Stimulated activated CD4-positive, alpha-beta T cell treated with anti-CD3 and anti-CD28 coated beads, TNF-alpha, amount 100 ng/mL, for 4 hours (primary cell): ENCODE results near the gene LYZL4.

Experiments used
- DNase-seq, 3 experiments: peaks; one replicate each; pipeline ENCODE4 v3.0.0-alpha.2; 2020; ENCODE audit warnings: low read depth in 3 of 3

The LYZL4 gene

GRCh38 chr3:42428830-42429229, 18.4 kb upstream of the LYZL4 start:
- no peak for DNase-seq

- DNase-seq: no peak
These were observed 15.5 kb upstream of the LYZL4 start for GRCh38 chr3:42425736-42426407.

GRCh38 chr3:42424911-42425310, 14.5 kb upstream of the LYZL4 start:
- DNase-seq: no peak

GRCh38 chr3:42421818-42422796, 11.7 kb upstream of the LYZL4 start:
- no peak for DNase-seq

DNA sequence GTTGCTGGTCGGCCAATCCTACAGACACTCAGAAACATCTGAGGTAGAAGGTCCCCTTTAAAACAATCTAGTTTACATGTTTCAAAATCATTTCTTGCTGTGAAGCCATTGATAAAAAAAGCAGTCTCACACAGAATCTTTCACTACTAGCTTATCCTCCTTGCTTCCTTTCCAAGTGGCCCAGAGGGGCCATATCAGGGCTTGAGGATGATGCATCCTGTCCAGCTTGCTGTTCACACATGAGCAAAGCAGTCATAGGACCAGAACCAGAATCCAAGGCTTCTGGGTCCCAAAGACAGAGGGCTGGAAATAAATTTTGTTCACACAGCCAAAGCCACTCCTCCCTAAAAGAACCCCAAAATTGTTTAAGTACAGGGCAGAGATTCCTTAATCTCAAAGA, 9.2 kb upstream of the LYZL4 start:
- DNase-seq: no peak

GRCh38 chr3:42412526-42413155, 2.2 kb upstream of the LYZL4 start:
- no peak for DNase-seq

DNA sequence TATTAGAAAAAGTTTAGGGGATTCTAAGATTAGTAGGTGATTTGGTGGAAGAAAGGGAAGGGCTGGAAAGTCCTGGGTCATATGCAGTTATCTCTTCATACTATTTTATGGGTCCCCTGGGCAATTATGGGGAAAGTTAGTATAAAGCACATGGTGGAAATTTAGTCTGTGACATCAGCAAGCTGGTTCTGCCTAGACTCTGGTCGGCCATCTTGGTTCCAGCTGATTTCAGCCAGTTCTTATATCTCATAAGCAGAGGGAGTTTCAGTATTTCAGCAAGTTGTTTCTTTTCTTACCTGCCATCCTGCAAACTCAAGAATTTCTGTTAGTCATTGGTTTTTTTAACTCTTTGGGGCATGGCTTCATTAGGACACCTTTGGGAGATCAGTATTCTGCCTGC, 1.0 kb upstream of the LYZL4 start:
- DNase-seq: no peak

DNA sequence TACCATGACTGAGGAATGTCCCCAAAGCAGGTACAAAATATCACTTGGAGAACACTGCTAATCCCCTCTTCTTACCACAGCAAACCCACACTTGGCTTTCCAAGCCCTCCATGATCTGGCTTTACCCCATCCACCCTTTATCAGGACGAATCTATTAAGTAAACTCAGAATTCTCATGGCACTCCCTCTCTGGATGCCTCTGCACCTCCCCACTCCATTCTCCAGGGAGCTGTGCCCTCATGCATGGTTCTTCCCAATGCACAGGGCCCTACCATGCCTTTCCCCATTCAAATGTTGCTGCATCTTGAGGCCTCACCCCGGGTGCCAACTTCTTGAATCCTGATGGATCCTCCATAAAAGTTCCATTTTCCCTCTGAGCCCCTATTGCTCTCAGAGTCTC, 2.3 kb downstream of the LYZL4 start:
- DNase-seq: no peak

DNA sequence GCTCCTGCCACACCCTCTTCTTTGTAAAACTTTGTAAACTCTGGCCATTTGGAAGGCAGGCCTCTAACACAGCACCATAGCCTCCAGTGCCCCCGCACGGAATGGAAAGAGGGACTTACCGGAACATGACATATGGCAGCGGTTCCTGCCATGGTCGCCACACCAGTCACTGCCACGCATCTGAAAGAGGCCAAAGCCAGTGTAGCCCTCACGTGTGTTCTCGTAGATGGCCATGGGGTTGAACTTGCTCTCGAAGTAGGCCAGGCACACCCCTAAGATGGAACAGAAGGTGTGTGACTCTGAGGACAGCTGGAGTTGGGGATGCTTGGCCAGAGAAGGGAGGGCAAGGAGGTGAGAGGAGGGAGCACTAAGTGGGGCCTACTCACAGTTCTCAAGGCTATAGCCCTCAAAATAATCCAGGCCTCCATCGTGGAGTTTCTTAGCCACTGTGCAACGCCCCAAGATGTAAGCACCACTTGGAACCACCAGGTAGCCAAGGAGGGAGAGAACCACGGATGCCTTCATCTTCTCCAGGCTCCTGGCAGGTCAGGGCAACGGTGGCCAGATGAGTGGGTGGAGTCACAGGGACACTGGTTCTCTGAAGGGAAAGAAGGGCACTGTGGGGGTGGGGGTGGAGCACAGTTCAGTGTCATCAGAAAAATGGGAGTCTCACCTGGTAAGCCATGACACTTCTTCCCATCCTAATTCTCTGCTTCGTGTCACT, 3.5 kb downstream of the LYZL4 start:
- no peak for DNase-seq

DNA sequence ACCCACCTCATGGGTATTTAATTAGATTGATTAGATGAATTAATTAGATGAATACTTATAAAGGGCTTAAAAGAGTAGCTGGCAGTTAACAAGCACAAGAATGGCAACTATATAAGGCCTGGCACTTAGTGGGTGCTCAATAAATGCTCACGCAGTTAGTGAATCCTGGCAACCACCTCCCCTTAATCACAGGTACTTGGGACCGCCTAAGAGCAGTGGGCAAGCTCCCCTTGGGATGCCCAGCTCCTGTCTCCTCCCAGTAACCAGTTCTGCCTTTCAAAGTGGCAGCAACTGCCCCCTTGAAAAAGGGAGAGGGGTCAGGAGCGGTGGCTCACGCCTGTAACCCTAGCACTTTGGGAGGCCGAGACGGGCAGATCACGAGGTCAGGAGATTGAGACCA, 4.6 kb downstream of the LYZL4 start:
- DNase-seq: no peak

DNA sequence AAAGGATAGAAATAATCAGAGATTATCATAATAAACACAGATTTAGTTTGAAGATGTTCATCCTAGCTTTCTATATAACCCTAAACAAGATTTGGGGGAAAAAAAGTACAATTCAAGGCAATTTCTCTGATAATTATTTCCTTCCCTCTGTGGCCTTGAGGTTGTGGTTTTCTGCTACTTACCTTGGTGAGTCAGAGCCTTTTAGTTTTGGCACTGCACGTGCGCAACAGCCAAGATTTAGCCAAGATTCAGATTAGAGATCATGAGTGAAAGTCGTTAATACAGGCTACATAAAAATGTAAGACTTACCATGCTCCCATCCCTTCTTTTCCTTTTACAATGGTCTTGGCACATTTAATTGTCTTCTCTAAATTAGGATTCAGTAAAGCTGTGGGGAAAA, 6.7 kb downstream of the LYZL4 start:
- DNase-seq: no peak

DNA sequence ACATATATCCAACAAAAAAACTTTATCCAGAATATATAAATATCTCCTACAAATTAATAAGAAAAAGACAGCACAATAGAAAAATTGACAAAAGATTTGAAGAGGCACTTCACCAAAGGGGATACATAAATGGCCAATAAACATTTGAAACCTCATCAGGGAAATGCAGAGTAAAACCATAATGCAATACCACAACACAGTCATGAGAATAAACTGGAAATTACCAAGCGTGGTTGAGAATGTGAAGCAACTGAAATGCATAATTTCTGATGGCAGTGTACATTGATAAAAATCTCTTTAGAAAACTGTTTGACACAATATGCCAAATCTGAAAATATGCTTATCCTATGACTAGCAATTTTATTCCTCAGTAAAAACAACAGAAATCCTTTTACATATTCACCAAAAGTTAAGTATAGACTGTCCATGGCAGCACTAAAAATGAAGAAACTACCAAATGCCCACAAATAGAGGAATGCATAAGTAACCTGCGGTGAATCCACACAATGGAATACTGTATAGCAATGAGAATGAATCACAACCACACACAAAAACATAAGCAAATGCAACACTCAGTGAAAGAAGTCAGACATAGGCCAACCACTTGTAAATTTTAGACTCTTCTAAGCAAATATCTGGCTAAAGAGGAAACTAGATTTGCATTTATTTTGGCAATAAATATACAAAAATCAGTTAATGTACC, 7.9 kb downstream of the LYZL4 start:
- DNase-seq: no peak

- no peak for DNase-seq
These were observed 12.3 kb downstream of the LYZL4 start for GRCh38 chr3:42398080-42398479.

DNA sequence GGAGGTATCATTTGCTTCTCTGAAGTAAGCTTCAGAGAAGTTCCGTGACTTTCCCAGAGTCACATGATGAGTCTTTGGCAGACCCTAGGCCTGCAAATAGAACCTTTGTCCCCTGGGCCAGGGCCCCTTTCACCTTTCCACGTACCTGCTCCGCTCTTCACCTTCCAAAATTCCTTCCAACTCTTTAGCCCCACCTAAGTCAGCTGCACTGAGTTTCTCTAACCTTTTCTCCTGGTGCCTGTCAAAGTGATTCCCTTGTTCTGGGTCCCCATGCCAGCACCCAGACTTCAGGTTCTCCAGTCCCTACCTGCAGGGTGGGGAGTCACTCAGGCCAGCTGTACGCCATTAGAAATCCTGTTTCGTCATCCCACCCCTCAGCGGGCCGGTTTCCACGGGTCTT, 12.8 kb downstream of the LYZL4 start:
- no peak for DNase-seq

DNA sequence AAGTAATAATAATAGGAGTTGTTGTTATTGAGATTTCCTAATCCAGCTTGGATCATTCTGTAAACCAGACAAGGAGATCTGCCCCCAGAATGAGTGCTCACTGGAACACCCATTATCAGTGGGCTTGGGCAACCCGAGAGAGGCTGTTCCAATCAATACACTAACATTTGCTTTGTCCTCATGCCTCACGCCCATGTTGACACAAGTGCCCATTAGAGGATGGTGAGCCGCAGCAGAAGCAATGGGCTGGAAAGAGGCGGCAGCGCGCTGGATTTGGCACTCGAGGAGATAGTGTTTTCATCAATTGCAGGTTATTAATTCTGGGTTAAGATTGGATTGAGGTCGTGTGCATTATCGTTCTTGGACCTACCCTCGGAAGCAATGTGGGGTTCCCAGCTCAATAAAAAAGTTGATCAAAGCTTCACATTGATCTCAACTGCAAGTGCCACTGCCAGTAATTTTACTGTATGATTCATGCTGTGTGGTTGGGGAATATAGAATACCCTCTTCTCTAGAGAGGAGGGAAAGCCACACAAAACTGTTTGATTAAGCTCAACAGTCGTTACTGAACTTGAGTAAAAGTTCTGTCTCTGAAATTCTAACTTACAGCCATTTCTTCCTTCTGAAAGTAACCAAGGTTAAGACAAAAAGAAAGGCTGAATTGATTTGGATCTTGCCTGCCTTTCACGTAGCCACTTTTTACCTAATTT, 15.7 kb downstream of the LYZL4 start:
- DNase-seq: no peak

- peak in 1 of 3 experiments; percentile 5 for DNase-seq
These were observed 22.4 kb downstream of the LYZL4 start for GRCh38 chr3:42387802-42388651.

GRCh38 chr3:42381551-42382082, 28.8 kb downstream of the LYZL4 start:
- DNase-seq: no peak

DNA sequence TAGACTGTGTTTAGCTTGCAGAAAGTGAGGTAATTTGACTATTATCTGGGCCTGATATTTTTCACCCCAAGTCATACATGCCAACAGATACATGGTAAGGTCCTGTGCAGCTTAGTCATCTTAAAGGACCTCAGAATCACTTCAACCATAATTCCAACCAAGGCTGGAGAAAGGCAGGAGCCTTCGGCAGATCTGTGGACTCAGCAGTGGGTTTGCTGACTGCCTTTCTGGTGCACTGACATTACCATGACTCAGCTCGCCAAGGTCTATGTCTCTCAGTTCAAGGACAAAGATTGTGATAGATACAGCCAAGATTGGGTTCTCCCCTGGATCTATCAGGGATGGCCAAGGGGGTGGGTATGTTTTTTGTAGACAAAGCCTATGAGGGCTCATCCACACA, 32.7 kb downstream of the LYZL4 start:
- DNase-seq: no peak

GRCh38 chr3:42376344-42376798, 34.0 kb downstream of the LYZL4 start:
- peak in 1 of 3 experiments; percentile 11 for DNase-seq
